Measurements from ENCODE around the gene SESTD1.

- TF ChIP-seq CTCF (IDR thresholded peaks at IDR 0.05; ENCODE audit: poor library complexity): no peak
- TF ChIP-seq EZH2 (IDR thresholded peaks at IDR 0.05; ENCODE audit: borderline replicate concordance): no peak
- no peak for TF ChIP-seq EZH2phosphoT487 (IDR thresholded peaks at IDR 0.05; ENCODE audit: low read depth, severe bottlenecking, unreplicated experiment)
Observed at GRCh38 chr2:179307616-179308371, 43.2 kb upstream of the SESTD1 start.
